Ascending aorta (tissue), 2 donors: ENCODE measurements around the gene SMAD6. TPM values are rescaled to one million over a fixed set of nuclear protein-coding genes. Genes with fewer than 3 reads are reported as not detected.

Experiments used
- DNase-seq, 2 donors: peaks; one replicate each; pipeline ENCODE4 v3.0.0-alpha.2; 2019; ENCODE audit warnings: low spot score in 2 of 2
- H3K27ac ChIP-seq, 2 donors: fragments of 200-600 bp; sonication (generic); one replicate each; pipeline ENCODE4 v1.5.1; 2016 to 2017; ENCODE audit warnings: mild to moderate bottlenecking in 1 of 2
- H3K27me3 ChIP-seq: fragments of 200-600 bp; sonication (generic); one replicate; pipeline ENCODE4 v1.5.1; 2017
- H3K36me3 ChIP-seq, 2 donors: fragments of 200-600 bp; sonication (generic); one replicate each; pipeline ENCODE4 v1.5.1; 2016
- H3K4me1 ChIP-seq, 2 donors: fragments of 200-600 bp; sonication (generic); one replicate each; pipeline ENCODE4 v1.5.1; 2016 to 2017; ENCODE audit warnings: mild to moderate bottlenecking in 1 of 2
- H3K4me3 ChIP-seq, 2 donors: fragments of 200-600 bp; sonication (generic); one replicate each; pipeline ENCODE4 v1.5.1; 2016 to 2017; ENCODE audit warnings: mild to moderate bottlenecking in 1 of 2
- H3K9me3 ChIP-seq, 2 donors: fragments of 200-600 bp; sonication (generic); one replicate each; pipeline ENCODE4 v1.5.1; 2016
- CTCF ChIP-seq, 3 experiments: fragments of 200-600 bp in 2 of 3; fragments of 450-650 bp in 1 of 3; sonication (generic) in 2 of 3; IDR thresholded peaks; one replicate each; pipeline ENCODE4 v1.5.1; 2016 to 2019; ENCODE audit warnings: antibody characterized with exemption in 3 of 3, mild to moderate bottlenecking in 1 of 3, moderate library complexity in 1 of 3
- intact Hi-C: fragments of 100-400 bp; cut with DNase I; formaldehyde crosslinking; loops from one replicate; pipeline ENCODE4 v1.15.1; 2023
- total RNA-seq: library from RNA; depleted of rRNA; stranded (reverse); fragments of >200 nt; gene quantifications from one replicate; pipeline ENCODE4 v1.1.0, GENCODE V29; 2016

SMAD6 gene
- total RNA-seq, 1 donor from 2014 or later: 140 TPM

- Histone ChIP-seq H3K4me1 (no peaks in the 10 kb centered on the region), H3K27me3 (no peaks in the 10 kb centered on the region), H3K9me3 (no peaks in the 10 kb centered on the region), H3K27ac (no peak overlapping the region), H3K4me3 (no peak overlapping the region), H3K36me3 (no peaks in the 10 kb centered on the region)
- intact Hi-C loops: no loop called here
- DNase-seq: no peak
- TF ChIP-seq CTCF (IDR thresholded peaks at IDR 0.05): no peak
These were observed 121.6 kb downstream of the SMAD6 start for GRCh38 chr15:66823601-66824000.

DNA sequence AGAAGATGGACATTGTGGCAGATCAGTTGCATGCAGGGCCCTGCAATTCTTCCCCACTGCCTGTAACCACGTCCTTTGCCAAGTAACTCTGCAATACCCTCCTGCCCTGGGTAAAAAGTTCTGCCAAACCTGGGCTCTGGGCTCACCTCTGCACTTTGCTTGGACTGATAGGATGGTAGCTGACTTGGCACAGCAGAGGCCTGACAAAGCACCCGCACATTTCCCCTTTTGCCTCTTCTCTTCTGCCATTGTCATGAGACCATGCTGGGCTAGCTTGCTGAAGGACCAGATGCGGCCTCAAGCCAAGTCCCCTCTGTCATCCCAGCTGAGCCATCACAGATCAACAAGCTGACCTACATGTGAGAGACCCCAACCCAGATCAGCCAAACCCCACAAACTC lies 122.4 kb downstream of the SMAD6 start:
- no peaks in the 10 kb centered on the region for H3K4me1 ChIP-seq
- H3K27ac ChIP-seq: no peak overlapping the region
- DNase-seq: no peak
- H3K4me3 ChIP-seq: no peak overlapping the region
- TF ChIP-seq CTCF (IDR thresholded peaks at IDR 0.05): no peak
- intact Hi-C loops: no loop called here
- H3K9me3 ChIP-seq: no peaks in the 10 kb centered on the region
- H3K27me3 ChIP-seq: no peaks in the 10 kb centered on the region
- no peaks in the 10 kb centered on the region for H3K36me3 ChIP-seq

DNA sequence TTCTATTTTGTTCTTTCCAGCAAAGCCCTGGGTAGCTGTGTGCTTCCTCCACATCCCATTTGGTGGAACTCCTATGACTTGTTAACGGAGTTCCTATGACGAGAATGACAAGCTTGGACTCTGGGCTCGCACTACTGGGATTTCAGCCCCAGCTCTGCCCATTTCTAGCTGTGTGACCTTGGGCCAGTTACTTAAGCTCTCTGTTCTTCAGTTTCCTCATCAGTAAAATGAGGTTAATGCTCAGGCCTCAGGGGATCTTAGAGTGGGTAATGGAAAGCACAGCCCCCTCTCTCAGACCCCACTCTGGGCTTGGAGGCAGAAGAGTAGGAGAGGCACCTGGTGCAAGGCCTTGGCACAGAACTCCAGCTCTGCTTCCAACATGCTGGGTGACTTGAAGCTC lies 123.1 kb downstream of the SMAD6 start:
- Histone ChIP-seq H3K27ac (no peak overlapping the region), H3K36me3 (no peaks in the 10 kb centered on the region), H3K4me1 (no peaks in the 10 kb centered on the region), H3K9me3 (no peaks in the 10 kb centered on the region), H3K4me3 (no peak overlapping the region), H3K27me3 (no peaks in the 10 kb centered on the region)
- DNase-seq: no peak
- no peak for TF ChIP-seq CTCF (IDR thresholded peaks at IDR 0.05)
- intact Hi-C loops: no loop called here

DNA sequence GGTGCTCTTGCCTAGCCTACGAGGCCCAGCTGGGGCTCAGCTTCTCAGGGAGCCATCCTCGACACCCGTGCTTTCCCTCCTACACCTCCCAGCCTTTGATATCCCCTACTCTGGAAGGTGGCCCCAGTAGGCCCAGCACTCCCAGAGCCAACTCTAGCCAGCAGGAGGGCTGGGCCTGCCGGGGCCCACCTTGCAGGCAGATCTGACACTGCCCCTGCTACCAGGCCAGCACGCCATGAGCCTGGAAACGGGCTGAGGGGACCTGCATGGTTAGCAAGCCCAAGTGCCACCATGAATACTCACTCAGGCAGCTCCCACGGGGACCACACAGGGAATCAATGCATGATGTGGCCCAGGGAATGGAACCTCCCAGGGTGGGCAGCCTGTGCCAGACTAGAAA lies 123.7 kb downstream of the SMAD6 start:
- no peak for TF ChIP-seq CTCF (IDR thresholded peaks at IDR 0.05)
- H3K36me3 ChIP-seq: no peaks in the 10 kb centered on the region
- no peak for DNase-seq
- intact Hi-C loops: no loop called here
- H3K4me1 ChIP-seq: no peaks in the 10 kb centered on the region
- no peak overlapping the region for H3K27ac ChIP-seq
- H3K9me3 ChIP-seq: no peaks in the 10 kb centered on the region
- H3K27me3 ChIP-seq: no peaks in the 10 kb centered on the region
- H3K4me3 ChIP-seq: no peak overlapping the region

DNA sequence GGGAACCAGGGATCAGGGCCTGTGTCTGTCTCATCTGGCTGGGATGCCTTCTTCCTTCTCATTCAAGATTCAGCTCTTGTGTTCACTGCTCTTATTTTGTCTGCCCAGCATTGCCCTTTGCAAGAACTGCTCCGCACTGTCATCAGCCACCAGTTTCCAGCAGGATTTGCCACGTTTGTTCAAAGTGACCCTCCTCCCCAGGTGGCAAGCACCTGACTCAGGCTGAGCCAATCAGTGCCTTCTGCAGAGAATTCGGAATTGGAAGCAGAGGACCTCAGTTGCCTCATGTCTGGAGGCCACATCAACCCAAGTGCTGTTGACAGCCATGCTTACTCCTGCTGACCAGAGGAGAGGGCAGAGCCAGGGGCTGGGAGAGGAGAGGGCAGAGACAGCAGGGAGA lies 124.5 kb downstream of the SMAD6 start:
- no peak for DNase-seq
- Histone ChIP-seq H3K36me3 (no peaks in the 10 kb centered on the region), H3K9me3 (no peaks in the 10 kb centered on the region), H3K4me3 (no peak overlapping the region), H3K27ac (no peak overlapping the region), H3K27me3 (no peaks in the 10 kb centered on the region), H3K4me1 (no peaks in the 10 kb centered on the region)
- TF ChIP-seq CTCF (IDR thresholded peaks at IDR 0.05): no peak
- intact Hi-C loops: no loop called here

- Histone ChIP-seq H3K36me3 (no peaks in the 10 kb centered on the region), H3K4me1 (no peaks in the 10 kb centered on the region), H3K9me3 (no peaks in the 10 kb centered on the region), H3K27ac (no peak overlapping the region), H3K27me3 (no peaks in the 10 kb centered on the region), H3K4me3 (no peak overlapping the region)
- DNase-seq: no peak
- TF ChIP-seq CTCF (IDR thresholded peaks at IDR 0.05): no peak
- intact Hi-C loops: no loop called here
These were observed 125.1 kb downstream of the SMAD6 start for GRCh38 chr15:66827039-66827697.
